Eye (tissue), 1 donor: ENCODE measurements around the gene DHDH.
A peak's percentile ranks its signal among the peaks of the same experiment; 100 is the strongest.
"Not testable (repeated sequence)": the region's sequence is repeated elsewhere in the genome, so short reads cannot be mapped to it uniquely, and the experiment has no call there.

Source experiments
- DNase-seq: peaks from one replicate; pipeline ENCODE4 v3.0.0-alpha.2; 2015

DHDH gene

GRCh38 chr19:48918071-48918470 is 15.4 kb upstream of the DHDH start:
- no peak for DNase-seq

GRCh38 chr19:48918801-48919247 is 14.7 kb upstream of the DHDH start:
- peak; percentile 61 for DNase-seq

- DNase-seq, result not testable (repeated sequence)
Measured at GRCh38 chr19:48919271-48919670, 14.2 kb upstream of the DHDH start.

GRCh38 chr19:48920949-48921348 is 12.6 kb upstream of the DHDH start:
- no peak for DNase-seq

GRCh38 chr19:48921721-48922500 is 11.6 kb upstream of the DHDH start:
- DNase-seq, result no peak

GRCh38 chr19:48922548-48923490 is 10.7 kb upstream of the DHDH start:
- no peak for DNase-seq

GRCh38 chr19:48925240-48925843 is 8.2 kb upstream of the DHDH start:
- no peak for DNase-seq

GRCh38 chr19:48925890-48926289 is 7.6 kb upstream of the DHDH start:
- DNase-seq, result not testable (repeated sequence)

GRCh38 chr19:48926909-48927308 is 6.6 kb upstream of the DHDH start:
- peak; percentile 18 for DNase-seq

- DNase-seq, result not testable (repeated sequence)
Measured at GRCh38 chr19:48927692-48928091, 5.8 kb upstream of the DHDH start.

- no peak for DNase-seq
Measured at GRCh38 chr19:48928164-48929025, 5.1 kb upstream of the DHDH start.

- no peak for DNase-seq
Measured at GRCh38 chr19:48934837-48935236, 1.3 kb downstream of the DHDH start.

- no peak for DNase-seq
Measured at GRCh38 chr19:48935864-48936263, 2.4 kb downstream of the DHDH start.

GRCh38 chr19:48938256-48938655 is 4.8 kb downstream of the DHDH start:
- DNase-seq, result no peak

GRCh38 chr19:48940902-48941301 is 7.4 kb downstream of the DHDH start:
- DNase-seq, result no peak

- DNase-seq, result no peak
Measured at GRCh38 chr19:48943081-48943480, 9.6 kb downstream of the DHDH start.

GRCh38 chr19:48945415-48945814 is 11.9 kb downstream of the DHDH start:
- no peak for DNase-seq

GRCh38 chr19:48945817-48946216 is 12.3 kb downstream of the DHDH start:
- no peak for DNase-seq

- no peak for DNase-seq
Measured at GRCh38 chr19:48946463-48947257, 13.2 kb downstream of the DHDH start.

- DNase-seq, result no peak
Measured at GRCh38 chr19:48947258-48947542, 13.7 kb downstream of the DHDH start.

- no peak for DNase-seq
Measured at GRCh38 chr19:48950159-48950558, 16.7 kb downstream of the DHDH start.
